ENCODE data around the gene TMEM50A. TPM values are rescaled to one million over a fixed set of nuclear protein-coding genes. Genes with fewer than 3 reads are reported as not detected.
A peak's percentile ranks its signal among the peaks of the same experiment; 100 is the strongest.

Gene TMEM50A
- total and polyA plus RNA-seq, 2 of the 13 experiments (the other 11 are each of a cell fraction or from before 2014, with no cell fraction given): 51.2 to 61.2 TPM

GRCh38 chr1:25338188-25338981, at the start of gene TMEM50A (continued):
- TF ChIP-seq, protein P1, sequence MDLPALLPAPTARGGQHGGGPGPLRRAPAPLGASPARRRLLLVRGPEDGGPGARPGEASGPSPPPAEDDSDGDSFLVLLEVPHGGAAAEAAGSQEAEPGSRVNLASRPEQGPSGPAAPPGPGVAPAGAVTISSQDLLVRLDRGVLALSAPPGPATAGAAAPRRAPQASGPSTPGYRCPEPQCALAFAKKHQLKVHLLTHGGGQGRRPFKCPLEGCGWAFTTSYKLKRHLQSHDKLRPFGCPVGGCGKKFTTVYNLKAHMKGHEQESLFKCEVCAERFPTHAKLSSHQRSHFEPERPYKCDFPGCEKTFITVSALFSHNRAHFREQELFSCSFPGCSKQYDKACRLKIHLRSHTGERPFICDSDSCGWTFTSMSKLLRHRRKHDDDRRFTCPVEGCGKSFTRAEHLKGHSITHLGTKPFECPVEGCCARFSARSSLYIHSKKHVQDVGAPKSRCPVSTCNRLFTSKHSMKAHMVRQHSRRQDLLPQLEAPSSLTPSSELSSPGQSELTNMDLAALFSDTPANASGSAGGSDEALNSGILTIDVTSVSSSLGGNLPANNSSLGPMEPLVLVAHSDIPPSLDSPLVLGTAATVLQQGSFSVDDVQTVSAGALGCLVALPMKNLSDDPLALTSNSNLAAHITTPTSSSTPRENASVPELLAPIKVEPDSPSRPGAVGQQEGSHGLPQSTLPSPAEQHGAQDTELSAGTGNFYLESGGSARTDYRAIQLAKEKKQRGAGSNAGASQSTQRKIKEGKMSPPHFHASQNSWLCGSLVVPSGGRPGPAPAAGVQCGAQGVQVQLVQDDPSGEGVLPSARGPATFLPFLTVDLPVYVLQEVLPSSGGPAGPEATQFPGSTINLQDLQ (CRISPR knock-in tag; IDR thresholded peaks at IDR 0.05): peak; percentile 74; the same call in 1 of the 2 replicates
- TF ChIP-seq ZNF136 (CRISPR knock-in tag; IDR thresholded peaks at IDR 0.05; ENCODE audit: low read depth) (no peak), KDM6A (CRISPR knock-in tag; IDR thresholded peaks at IDR 0.05; ENCODE audit: low read depth) (no peak), ZNF20 (CRISPR knock-in tag; IDR thresholded peaks at IDR 0.05) (no peak), KMT2A (CRISPR knock-in tag; IDR thresholded peaks at IDR 0.05) (peak; percentile 66; the same call in 1 of the 2 replicates), ZFP36L1 (CRISPR knock-in tag; IDR thresholded peaks at IDR 0.05) (peak; percentile 84; the same call in 1 of the 2 replicates), ZBTB40 (IDR thresholded peaks at IDR 0.05) (no peak), ZBTB40 (CRISPR knock-in tag; IDR thresholded peaks at IDR 0.05) (no peak), NFYC (CRISPR knock-in tag; IDR thresholded peaks at IDR 0.05) (no peak), ZNF253 (CRISPR knock-in tag; IDR thresholded peaks at IDR 0.05; ENCODE audit: borderline replicate concordance) (0 out of 2 replicates have a peak, but pooled peaks have one; percentile 35), ZNF484 (CRISPR knock-in tag; IDR thresholded peaks at IDR 0.05; ENCODE audit: borderline replicate concordance, low read depth) (no peak)
- TF ChIP-seq, protein P2, sequence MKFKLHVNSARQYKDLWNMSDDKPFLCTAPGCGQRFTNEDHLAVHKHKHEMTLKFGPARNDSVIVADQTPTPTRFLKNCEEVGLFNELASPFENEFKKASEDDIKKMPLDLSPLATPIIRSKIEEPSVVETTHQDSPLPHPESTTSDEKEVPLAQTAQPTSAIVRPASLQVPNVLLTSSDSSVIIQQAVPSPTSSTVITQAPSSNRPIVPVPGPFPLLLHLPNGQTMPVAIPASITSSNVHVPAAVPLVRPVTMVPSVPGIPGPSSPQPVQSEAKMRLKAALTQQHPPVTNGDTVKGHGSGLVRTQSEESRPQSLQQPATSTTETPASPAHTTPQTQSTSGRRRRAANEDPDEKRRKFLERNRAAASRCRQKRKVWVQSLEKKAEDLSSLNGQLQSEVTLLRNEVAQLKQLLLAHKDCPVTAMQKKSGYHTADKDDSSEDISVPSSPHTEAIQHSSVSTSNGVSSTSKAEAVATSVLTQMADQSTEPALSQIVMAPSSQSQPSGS (CRISPR knock-in tag; IDR thresholded peaks at IDR 0.05): no peak
- TF ChIP-seq, protein P3, sequence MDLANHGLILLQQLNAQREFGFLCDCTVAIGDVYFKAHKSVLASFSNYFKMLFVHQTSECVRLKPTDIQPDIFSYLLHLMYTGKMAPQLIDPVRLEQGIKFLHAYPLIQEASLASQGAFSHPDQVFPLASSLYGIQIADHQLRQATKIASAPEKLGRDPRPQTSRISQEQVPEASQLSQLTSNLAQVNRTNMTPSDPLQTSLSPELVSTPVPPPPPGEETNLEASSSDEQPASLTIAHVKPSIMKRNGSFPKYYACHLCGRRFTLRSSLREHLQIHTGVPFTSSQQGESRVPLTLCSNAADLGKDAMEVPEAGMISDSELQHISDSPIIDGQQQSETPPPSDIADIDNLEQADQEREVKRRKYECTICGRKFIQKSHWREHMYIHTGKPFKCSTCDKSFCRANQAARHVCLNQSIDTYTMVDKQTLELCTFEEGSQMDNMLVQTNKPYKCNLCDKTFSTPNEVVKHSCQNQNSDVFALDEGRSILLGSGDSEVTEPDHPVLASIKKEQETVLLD (CRISPR knock-in tag; IDR thresholded peaks at IDR 0.05; ENCODE audit: low read depth): no peak
